Left ventricle myocardium superior (tissue), 1 donor: ENCODE data around the gene C1QTNF2. TPM values are rescaled to one million over a fixed set of nuclear protein-coding genes. Genes with fewer than 3 reads are reported as not detected.
A peak's percentile ranks its signal among the peaks of the same experiment; 100 is the strongest.

Source experiments
- ATAC-seq: fragments of 200-7000 bp; cut with Tn5 transposase; one replicate; pipeline ENCODE4 v1.9.1; 2020; ENCODE audit warnings: mild to moderate bottlenecking, moderate library complexity
- DNase-seq: peaks from one replicate; pipeline ENCODE4 v3.0.0-alpha.2; 2020
- intact Hi-C: fragments of 100-400 bp; cut with micrococcal nuclease; formaldehyde crosslinking; loops from one replicate; pipeline ENCODE4 v1.11.0; 2022
- long read RNA-seq: library from polyadenylated mRNA; unstranded; transcript quantifications from one replicate; pipeline ENCODE4 v2.0.0, GENCODE V29; 2021
- total RNA-seq: library from RNA; stranded (reverse); fragmentation: NEBNext Ultra II Directional; extraction: Animal tissue kit (Norgen Biotek cat#: 25700); gene quantifications from one replicate; pipeline ENCODE4 v1.2.1, GENCODE V29; 2021
- donor health status: DM: no; HTN: yes; CAD: no; lungs with severe emphysema.

Gene C1QTNF2
- total RNA-seq: 1.3 TPM
- long read RNA-seq, partial matches to known transcripts: 0 of 5 reads
- long read RNA-seq, other reads (novel, unspliced or antisense): 1 of 5 reads

- ATAC-seq: peak; percentile 91
- DNase-seq: peak; percentile 77
- intact Hi-C loops: no loop called here
Observed at GRCh38 chr5:160369990-160370712, at the start of gene C1QTNF2. Gene C1QTNF2 (minus strand): TSS chr5:160370626. CDS start chr5:160355011, 15,615 bp downstream.

DNA sequence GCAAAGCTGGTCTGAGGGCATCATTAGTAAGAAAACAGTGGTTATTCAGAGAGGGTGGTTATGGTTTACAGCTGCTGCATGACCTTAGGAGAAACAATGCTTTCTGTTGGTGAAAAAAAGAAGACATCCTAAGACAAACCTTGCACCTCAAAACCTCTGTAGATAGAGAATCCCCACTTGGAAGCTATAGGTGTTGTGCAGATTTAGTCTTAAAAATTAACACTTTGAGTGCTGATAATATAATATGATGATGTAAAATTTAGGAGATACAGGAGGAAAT lies 49.8 kb upstream of the C1QTNF2 start:
- ATAC-seq: no peak
- intact Hi-C loops: no loop called here
- DNase-seq: no peak

DNA sequence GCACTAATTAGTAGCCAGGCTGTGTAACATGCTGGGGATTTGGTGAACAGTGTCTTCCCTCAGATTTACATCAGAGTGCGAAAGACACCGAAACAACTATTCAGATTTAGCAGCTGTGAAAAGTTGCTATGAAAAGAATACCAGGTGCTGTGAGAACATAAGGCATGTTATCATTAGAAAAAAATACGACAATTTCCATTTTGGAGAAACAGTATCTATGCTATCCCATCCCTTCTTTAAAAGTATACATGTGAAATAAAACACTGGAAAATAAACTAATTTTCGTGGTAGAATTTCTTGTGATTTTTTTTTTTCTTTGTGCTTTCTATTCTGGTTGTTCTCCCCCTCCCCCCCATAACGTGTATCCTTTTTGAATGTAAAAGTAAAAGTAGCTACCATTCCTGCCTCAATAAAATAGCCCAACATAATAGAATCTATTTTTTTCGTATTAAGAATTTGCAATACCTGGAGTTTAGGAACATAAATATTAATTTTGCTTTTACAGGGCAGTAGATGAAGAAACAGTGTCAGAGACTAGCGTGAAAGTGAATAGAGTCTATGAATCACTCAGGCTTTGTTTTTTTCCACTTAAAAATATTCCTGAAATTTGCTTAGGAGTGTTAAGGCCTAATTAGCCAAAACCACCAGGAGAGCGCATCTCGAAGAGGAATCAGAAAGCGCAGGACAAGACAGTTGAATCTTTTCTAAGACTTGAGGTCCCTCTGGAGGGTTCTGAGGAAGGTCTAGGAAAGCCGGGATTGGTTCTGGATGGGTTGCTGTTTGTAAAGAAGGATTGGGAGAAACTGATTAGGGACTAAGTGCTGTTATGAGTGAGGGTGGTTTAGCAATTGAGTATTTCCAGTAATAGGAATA lies 49.3 kb upstream of the C1QTNF2 start:
- intact Hi-C loops: no loop called here
- DNase-seq: no peak
- ATAC-seq: no peak

GRCh38 chr5:160418561-160419457 lies 48.4 kb upstream of the C1QTNF2 start, which contains the start of gene SLU7:
Gene SLU7 (minus strand): TSS chr5:160419081. CDS start chr5:160415294, 3,787 bp downstream.
- intact Hi-C loops: no loop called here
- peak; percentile 95 for DNase-seq
- peak; percentile 95 for ATAC-seq

- ATAC-seq: peak; percentile 99
- peak; percentile 92 for DNase-seq
- intact Hi-C loops: no loop called here
Observed at GRCh38 chr5:160399402-160400353, 29.3 kb upstream of the C1QTNF2 start, which contains the start of gene FAM200C. Gene FAM200C (minus strand): TSS chr5:160400054. CDS start chr5:160395490, 4,564 bp downstream.

- intact Hi-C loops: no loop called here
- ATAC-seq (no peak), DNase-seq (no peak)
Observed at GRCh38 chr5:160398806-160399205, 28.4 kb upstream of the C1QTNF2 start.

GRCh38 chr5:160397492-160397891 lies 27.1 kb upstream of the C1QTNF2 start:
- DNase-seq: no peak
- intact Hi-C loops: no loop called here
- no peak for ATAC-seq

DNA sequence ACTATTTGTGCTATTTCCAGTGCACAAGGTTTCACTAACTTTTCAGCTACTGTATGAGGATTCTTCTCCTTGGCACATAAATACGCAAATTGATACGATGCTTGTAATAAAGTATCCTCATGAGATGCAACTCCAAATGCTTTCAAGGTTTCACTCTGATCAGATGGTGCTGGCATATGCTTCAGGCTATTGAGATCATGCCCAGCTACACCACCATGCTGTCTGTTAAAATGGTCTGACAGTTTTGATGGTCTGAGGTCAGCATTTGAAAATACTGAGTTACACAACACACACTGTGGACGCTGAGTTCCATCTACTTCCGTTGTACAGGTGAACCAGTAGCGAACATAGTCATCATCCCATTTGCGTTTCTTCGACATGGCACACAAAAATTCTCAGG lies 24.7 kb upstream of the C1QTNF2 start:
- DNase-seq (no peak), ATAC-seq (no peak)
- intact Hi-C loops: no loop called here

GRCh38 chr5:160390787-160391696 lies 20.6 kb upstream of the C1QTNF2 start:
- DNase-seq (no peak), ATAC-seq (no peak)
- intact Hi-C loops: no loop called here

GRCh38 chr5:160387445-160387844 lies 17.0 kb upstream of the C1QTNF2 start:
- DNase-seq: no peak
- no peak for ATAC-seq
- intact Hi-C loops: no loop called here

DNA sequence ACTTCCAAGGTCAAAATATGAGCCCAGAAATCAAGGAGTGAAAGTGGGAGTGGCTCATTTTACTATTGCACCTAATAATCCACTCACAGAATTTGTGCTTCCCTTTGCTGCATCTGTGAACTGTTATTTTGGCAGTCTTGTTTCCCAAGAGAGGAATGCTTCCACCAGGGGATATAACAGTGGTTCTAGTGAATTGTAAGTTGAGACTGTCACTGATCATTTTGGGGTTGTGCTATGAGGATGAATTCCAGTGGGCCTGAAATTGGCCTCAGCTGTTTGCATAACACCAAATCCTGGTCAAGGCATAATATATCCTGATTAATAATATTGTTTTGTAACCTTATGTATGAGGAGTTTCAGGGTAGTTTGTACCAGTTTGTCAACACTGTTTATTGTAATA lies 15.1 kb upstream of the C1QTNF2 start:
- no peak for ATAC-seq
- intact Hi-C loops: no loop called here
- DNase-seq: no peak

DNA sequence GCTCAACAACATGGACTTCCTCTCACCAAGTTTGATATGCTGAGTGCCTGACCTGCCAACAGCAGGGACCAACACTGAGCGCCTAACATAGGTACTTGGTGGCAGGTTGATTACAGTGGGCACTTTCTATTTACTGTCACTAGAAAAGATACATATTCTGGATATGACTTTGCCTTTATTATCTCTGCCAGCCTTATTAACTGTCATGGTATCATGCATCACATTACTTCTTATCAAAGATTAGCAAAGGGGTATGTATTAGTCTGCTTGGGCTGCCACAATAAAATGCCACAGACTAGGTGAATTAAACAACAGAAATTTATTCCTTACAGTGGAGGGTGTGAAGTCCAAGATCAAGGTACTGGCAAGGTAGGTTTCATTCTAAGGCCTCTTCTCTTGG lies 14.3 kb upstream of the C1QTNF2 start:
- intact Hi-C loops: no loop called here
- ATAC-seq: no peak
- DNase-seq: no peak

- intact Hi-C loops: no loop called here
- ATAC-seq: no peak
- no peak for DNase-seq
Observed at GRCh38 chr5:160382346-160382745, 11.9 kb upstream of the C1QTNF2 start.

DNA sequence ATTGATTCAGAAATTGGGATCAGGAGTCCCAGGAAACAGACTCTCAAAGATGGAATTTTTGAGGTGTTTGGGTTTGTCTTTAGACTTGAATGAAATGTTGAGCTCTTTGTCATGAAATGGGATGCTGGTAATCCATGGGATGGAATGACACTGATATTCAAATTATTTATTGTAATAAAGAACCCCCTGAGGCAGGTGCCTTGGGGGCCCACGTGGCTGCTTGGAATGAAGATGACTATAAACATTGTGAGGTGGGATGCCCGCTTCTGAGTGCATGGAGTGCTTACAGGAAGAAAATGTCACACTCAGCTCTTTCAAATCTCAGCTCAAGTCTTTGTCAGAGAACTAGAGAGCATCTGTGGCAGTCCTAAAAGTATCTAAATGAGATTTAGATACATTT lies 9.6 kb upstream of the C1QTNF2 start:
- no peak for ATAC-seq
- intact Hi-C loops: no loop called here
- no peak for DNase-seq

GRCh38 chr5:160379511-160379910 lies 9.1 kb upstream of the C1QTNF2 start:
- intact Hi-C loops: no loop called here
- DNase-seq (no peak), ATAC-seq (no peak)

DNA sequence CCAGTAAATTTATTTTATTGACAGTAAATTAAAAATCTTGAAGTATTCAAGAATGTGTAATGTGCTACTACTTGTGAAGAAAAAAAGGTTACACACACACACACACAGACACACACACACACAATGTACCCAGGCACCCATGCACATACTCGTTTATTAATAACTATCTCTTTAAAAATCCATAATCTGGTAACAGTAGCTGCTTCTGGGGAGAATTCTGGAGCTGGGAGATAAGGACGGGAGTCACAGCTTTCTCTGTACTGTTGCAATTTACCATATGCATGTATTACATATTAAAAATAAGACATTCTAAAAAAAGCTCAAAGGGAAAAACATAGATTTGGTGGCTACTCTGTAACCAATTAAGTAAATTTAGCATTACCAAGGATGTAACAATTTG lies 7.9 kb upstream of the C1QTNF2 start:
- ATAC-seq (no peak), DNase-seq (no peak)
- intact Hi-C loops: no loop called here

DNA sequence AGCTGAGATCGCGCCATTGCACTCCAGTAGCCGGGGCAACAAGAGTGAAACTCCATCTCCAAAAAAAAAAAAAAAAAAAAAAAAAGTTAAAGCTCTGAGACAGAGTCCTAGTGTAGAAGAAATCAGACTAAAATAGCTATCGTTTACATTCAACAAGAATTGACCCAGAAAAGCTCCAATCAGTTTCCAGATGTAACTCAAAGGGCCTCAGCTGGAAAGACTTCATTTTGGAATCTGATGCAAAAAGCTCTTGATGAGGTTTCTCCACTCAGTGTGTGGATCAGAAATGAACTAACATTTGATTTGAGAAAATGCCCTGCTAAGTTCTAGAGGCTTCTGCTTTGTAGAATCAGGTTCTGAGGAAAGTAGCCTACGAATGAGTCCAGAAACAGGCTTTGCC lies 7.2 kb upstream of the C1QTNF2 start:
- no peak for DNase-seq
- intact Hi-C loops: no loop called here
- no peak for ATAC-seq
